Liver (tissue), 3 donors: Measurements from ENCODE around the gene CFTR.

ENCODE experiments used
- GABPA ChIP-seq, 2 donors: IDR thresholded peaks in 1 of 2; conservative IDR thresholded peaks in 1 of 2; 2 replicates each; pipeline ENCODE4 v1.6.1; 2016; ENCODE audit warnings: antibody characterized with exemption in 2 of 2, mild to moderate bottlenecking in 1 of 2, moderate library complexity in 1 of 2
- TF ChIP-seq, protein P1 (sequence below): fragments of 150-350 bp; IDR thresholded peaks from 2 replicates; pipeline ENCODE4 v1.5.1; 2017; ENCODE audit warnings: improper control_type of control experiment, low read depth, low read length; ENCODE audit not compliant: missing input control
- TF ChIP-seq, protein P2 (sequence below): IDR thresholded peaks from 2 replicates; pipeline ENCODE4 v1.6.1; 2016; ENCODE audit warnings: antibody characterized with exemption
- donor health status: healthy.
- donor health status: healthy.

DNA sequence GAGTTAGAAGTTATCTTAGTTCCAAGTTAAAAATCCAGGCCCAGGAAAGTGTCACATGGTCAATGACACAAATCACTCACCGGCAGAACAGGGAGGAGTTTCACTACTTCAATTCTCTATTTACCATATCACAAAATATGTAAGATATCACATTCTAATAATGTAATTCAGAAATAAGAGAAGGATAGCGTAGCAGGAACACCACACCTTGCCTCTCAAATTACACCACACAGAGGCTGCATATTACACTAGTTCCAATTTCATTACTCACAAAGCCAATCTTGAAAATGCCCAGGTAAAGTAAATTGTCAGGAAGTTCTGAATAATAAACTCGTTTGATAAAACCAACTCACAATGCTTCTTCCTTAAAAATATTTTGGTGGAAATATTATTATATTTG, 224.2 kb downstream of the CFTR start:
- TF ChIP-seq, protein P1, sequence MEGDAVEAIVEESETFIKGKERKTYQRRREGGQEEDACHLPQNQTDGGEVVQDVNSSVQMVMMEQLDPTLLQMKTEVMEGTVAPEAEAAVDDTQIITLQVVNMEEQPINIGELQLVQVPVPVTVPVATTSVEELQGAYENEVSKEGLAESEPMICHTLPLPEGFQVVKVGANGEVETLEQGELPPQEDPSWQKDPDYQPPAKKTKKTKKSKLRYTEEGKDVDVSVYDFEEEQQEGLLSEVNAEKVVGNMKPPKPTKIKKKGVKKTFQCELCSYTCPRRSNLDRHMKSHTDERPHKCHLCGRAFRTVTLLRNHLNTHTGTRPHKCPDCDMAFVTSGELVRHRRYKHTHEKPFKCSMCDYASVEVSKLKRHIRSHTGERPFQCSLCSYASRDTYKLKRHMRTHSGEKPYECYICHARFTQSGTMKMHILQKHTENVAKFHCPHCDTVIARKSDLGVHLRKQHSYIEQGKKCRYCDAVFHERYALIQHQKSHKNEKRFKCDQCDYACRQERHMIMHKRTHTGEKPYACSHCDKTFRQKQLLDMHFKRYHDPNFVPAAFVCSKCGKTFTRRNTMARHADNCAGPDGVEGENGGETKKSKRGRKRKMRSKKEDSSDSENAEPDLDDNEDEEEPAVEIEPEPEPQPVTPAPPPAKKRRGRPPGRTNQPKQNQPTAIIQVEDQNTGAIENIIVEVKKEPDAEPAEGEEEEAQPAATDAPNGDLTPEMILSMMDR = no peak
- TF ChIP-seq, protein P2, sequence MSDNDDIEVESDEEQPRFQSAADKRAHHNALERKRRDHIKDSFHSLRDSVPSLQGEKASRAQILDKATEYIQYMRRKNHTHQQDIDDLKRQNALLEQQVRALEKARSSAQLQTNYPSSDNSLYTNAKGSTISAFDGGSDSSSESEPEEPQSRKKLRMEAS = no peak
- no peak for TF ChIP-seq GABPA (IDR thresholded peaks at IDR 0.05 in 1 of 2, conservative IDR thresholded peaks at IDR 0.05 in 1 of 2)
